Stomach (tissue), 9 donors: Measurements from ENCODE around the gene PRSS21. TPM values are rescaled to one million over a fixed set of nuclear protein-coding genes. Genes with fewer than 3 reads are reported as not detected.

Experiments used
- DNase-seq, 2 donors: peaks; one replicate each; pipeline versions ENCODE4 v3.0.0 to v3.0.0-alpha.2; 2013 to 2019
- H3K27ac ChIP-seq, 5 donors: fragments of 200-600 bp in 4 of 5; sonication (generic) in 4 of 5; one replicate each; pipeline ENCODE4 v1.5.1; 2013 to 2019; ENCODE audit warnings: mild to moderate bottlenecking in 1 of 5, moderate library complexity in 1 of 5
- H3K27me3 ChIP-seq, 3 donors: fragments of 200-600 bp; sonication (generic); one replicate each; pipeline ENCODE4 v1.5.1; 2017 to 2019; ENCODE audit warnings: mixed run types in 1 of 3
- H3K36me3 ChIP-seq, 4 donors: fragments of 200-600 bp; sonication (generic); 1 replicate in 3 of 4; 2 replicates in 1 of 4; pipeline ENCODE4 v1.5.1; 2016 to 2019
- H3K4me1 ChIP-seq, 4 donors: fragments of 200-600 bp; sonication (generic); one replicate each; pipeline ENCODE4 v1.5.1; 2016 to 2019
- H3K4me3 ChIP-seq, 4 donors: fragments of 200-600 bp; sonication (generic) in 3 of 4; one replicate each; pipeline ENCODE4 v1.5.1; 2016 to 2019; ENCODE audit warnings: mild to moderate bottlenecking in 1 of 4
- H3K9me3 ChIP-seq, 4 donors: fragments of 200-600 bp; sonication (generic); one replicate each; pipeline ENCODE4 v1.5.1; 2016 to 2019
- EP300 ChIP-seq: sonication (generic); formaldehyde crosslinking; IDR thresholded peaks from one replicate; pipeline ENCODE4 v1.6.1; 2017; ENCODE audit warnings: antibody characterized with exemption
- POLR2A ChIP-seq, 4 donors: fragments of 450-650 bp; IDR thresholded peaks; one replicate each; pipeline ENCODE4 v1.6.1; 2016; ENCODE audit warnings: antibody characterized with exemption in 4 of 4, control low read depth in 2 of 4, mild to moderate bottlenecking in 1 of 4, moderate library complexity in 1 of 4
- POLR2AphosphoS5 ChIP-seq, 3 donors: sonication (generic); formaldehyde crosslinking; IDR thresholded peaks; one replicate each; pipeline ENCODE4 v1.6.1; 2016; ENCODE audit warnings: antibody characterized with exemption in 3 of 3
- WGBS, 5 donors: extraction: QIAGEN DNeasy Blood & Tissue Kit in 3 of 5; methylation state at CpG; one replicate each; pipeline versions ENCODE4 v1.1.5 to v1.1.7; 2013 to 2018; 5-methylcytosine and 5-hydroxymethylcytosine counted together
- intact Hi-C: fragments of 100-400 bp; cut with DNase I; formaldehyde crosslinking; loops from one replicate; pipeline ENCODE4 v1.15.1; 2023; ENCODE audit warnings: low total_unique reads
- polyA plus RNA-seq, 3 donors: library from polyadenylated mRNA; stranded (reverse); fragments of 200-250 nt; gene quantifications; one replicate each; pipeline ENCODE4 v1.2.3, GENCODE V29; 2013
- total RNA-seq, 5 donors: library from RNA; depleted of rRNA; stranded (reverse); fragments of >200 nt; gene quantifications; one replicate each; pipeline versions ENCODE4 v1.1.0 to v1.2.3, GENCODE V29; 2014 to 2016
- TF ChIP-seq, protein P1 (sequence below), 7 experiments: fragments of 450-650 bp in 4 of 7; fragments of 200-600 bp in 3 of 7; sonication (generic) in 3 of 7; IDR thresholded peaks; one replicate each; pipeline ENCODE4 v1.5.1; 2016 to 2019; ENCODE audit warnings: antibody characterized with exemption in 7 of 7, control low read depth in 2 of 7, mild to moderate bottlenecking in 1 of 7
- donor health status: healthy with polysubstance abuse.
- donor health status: Bipolar disorder and iron deficiency.
- donor health status: healthy.

Gene PRSS21
- total and polyA plus RNA-seq, 8 donors = 0.50 to 2.9 (median 0.88) TPM; not detected in 4

DNA sequence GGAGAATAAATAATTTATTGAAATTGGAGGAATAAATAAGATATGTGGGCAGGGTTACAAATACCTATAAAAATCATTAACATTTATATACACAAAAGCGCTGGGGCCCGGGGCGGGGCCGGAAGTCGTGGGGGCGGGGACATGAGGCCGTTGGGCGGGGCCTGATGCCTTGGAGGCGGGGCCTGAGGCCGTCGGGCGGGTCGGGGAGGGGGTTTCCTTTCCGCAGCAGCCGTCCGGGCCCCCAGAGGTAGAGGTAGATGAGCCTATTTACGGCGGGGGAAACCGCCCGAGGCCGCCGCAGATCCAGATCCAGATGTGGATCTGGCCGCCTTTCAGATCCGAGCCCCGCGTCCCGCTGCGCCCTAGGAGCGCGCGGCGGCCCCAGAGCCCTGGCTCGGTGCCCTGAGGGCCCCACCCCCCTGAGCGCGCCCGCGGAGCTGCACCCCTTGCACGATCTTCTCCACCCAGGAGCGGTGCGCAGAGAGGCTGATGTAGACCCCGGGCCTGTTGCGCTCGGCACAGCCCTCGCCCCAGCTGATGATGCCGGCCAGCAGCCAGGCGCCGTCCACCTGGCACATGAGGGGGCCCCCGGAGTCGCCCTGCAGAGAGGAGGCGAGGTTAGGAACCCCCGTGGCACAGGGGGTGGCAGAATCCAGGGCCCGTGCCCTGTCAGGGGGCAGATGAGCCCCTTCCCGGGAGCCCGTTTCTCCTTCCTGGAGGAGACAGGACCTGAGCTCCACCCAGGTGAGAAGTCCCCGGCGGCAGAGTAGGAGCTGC is 35.9 kb downstream of the PRSS21 start:
- TF ChIP-seq POLR2AphosphoS5 (IDR thresholded peaks at IDR 0.05) (no peak), POLR2A (IDR thresholded peaks at IDR 0.05) (no peak), EP300 (no peak)
- TF ChIP-seq, protein P1, sequence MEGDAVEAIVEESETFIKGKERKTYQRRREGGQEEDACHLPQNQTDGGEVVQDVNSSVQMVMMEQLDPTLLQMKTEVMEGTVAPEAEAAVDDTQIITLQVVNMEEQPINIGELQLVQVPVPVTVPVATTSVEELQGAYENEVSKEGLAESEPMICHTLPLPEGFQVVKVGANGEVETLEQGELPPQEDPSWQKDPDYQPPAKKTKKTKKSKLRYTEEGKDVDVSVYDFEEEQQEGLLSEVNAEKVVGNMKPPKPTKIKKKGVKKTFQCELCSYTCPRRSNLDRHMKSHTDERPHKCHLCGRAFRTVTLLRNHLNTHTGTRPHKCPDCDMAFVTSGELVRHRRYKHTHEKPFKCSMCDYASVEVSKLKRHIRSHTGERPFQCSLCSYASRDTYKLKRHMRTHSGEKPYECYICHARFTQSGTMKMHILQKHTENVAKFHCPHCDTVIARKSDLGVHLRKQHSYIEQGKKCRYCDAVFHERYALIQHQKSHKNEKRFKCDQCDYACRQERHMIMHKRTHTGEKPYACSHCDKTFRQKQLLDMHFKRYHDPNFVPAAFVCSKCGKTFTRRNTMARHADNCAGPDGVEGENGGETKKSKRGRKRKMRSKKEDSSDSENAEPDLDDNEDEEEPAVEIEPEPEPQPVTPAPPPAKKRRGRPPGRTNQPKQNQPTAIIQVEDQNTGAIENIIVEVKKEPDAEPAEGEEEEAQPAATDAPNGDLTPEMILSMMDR (IDR thresholded peaks at IDR 0.05) = no peak
- peaks cover 0 to 12% (median 8%) of the 10 kb centered on the region in 4 donors for H3K9me3 ChIP-seq
- no peak overlapping the region for H3K4me3 ChIP-seq
- H3K36me3 ChIP-seq = peaks cover 0 to 24% (median 11%) of the 10 kb centered on the region in 4 donors
- H3K27me3 ChIP-seq = peaks cover 6 to 68% (median 10%) of the 10 kb centered on the region in 3 donors
- peaks cover 0 to 23% (median 9%) of the 10 kb centered on the region in 4 donors for H3K4me1 ChIP-seq
- no peak for DNase-seq
- H3K27ac ChIP-seq = no peak overlapping the region
- intact Hi-C loops = no loop called here
- WGBS, 5 donors = 61 to 74% (median 68%) methylated on average over 42 to 56 of the region's 56 CpGs

DNA sequence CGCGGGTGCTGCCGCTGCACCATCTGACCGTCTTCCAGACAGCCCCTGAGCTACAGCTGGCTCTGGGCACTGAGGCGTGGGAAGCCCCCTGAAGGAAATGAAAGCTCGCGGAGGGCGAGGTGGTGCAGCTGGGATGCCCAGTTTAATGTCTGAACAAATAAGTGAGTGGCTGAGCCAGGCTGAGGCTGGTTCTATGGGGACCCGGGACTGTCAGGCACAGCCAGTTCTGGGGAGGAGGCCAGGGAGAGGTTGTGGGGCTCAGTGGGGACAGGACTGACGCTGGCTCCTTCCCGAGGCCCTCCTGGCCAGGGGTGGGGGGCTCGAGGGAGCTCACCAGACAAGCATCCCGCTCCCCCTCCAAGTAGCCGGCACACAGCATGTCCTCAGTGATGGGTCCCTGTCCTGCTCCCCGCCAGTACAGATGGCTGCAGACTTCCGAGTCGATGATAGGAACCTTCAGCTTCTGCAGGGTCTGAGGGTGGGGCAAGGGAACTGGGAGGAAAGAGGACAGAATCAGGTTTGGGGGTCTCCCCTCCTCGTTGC is 36.6 kb downstream of the PRSS21 start:
- Histone ChIP-seq H3K4me3 (no peak overlapping the region), H3K36me3 (peaks cover 0 to 24% (median 11%) of the 10 kb centered on the region in 4 donors), H3K27ac (no peak overlapping the region), H3K4me1 (peaks cover 0 to 29% (median 15%) of the 10 kb centered on the region in 4 donors), H3K9me3 (peaks cover 0 to 12% (median 8%) of the 10 kb centered on the region in 4 donors), H3K27me3 (peaks cover 10 to 70% (median 12%) of the 10 kb centered on the region in 3 donors)
- 84 to 92% (median 87%) methylated on average over 14 to 18 of the region's 18 CpGs for WGBS, 5 donors
- no peak for DNase-seq
- intact Hi-C loops = no loop called here
- TF ChIP-seq, protein P1 (IDR thresholded peaks at IDR 0.05) = no peak
- TF ChIP-seq POLR2A (IDR thresholded peaks at IDR 0.05) (no peak), POLR2AphosphoS5 (IDR thresholded peaks at IDR 0.05) (no peak), EP300 (no peak)

- H3K27ac ChIP-seq = no peak overlapping the region
- H3K4me1 ChIP-seq = peaks cover 0 to 29% (median 20%) of the 10 kb centered on the region in 4 donors
- no peak for DNase-seq
- intact Hi-C loops = no loop called here
- H3K9me3 ChIP-seq = peaks cover 0 to 12% (median 8%) of the 10 kb centered on the region in 4 donors
- H3K27me3 ChIP-seq = peaks cover 9 to 70% (median 19%) of the 10 kb centered on the region in 3 donors
- WGBS, 5 donors = 70 to 77% (median 72%) methylated on average over 5 of the region's 5 CpGs
- TF ChIP-seq POLR2A (IDR thresholded peaks at IDR 0.05) = no peak
- TF ChIP-seq, protein P1 (IDR thresholded peaks at IDR 0.05) = peak in 4 of 7 experiments; percentile 23 to 32 (median 26)
- no peak overlapping the region for H3K4me3 ChIP-seq
- H3K36me3 ChIP-seq = peaks cover 0 to 24% (median 11%) of the 10 kb centered on the region in 4 donors
Measured at GRCh38 chr16:2854700-2855309, 37.8 kb downstream of the PRSS21 start.

DNA sequence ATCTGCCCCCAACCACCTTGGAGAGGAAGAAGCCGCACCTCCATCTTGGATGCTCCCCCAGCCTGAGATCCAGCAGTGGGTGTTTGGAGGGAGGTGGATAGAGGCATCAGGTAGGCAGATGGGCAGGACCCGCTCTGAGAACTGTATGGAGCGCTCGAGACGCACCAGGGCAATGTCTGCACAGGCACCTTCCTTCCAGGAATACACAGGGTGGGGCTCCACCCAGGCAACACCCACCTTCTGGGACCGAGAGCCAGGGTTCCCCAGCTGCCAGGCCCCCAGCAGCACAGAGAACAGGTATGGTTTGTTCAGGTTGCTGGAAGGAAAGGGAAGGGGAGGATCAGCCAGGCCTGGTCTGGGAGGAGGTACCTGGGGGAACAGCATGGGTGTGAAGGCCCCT is 38.5 kb downstream of the PRSS21 start:
- Histone ChIP-seq H3K4me3 (no peak overlapping the region), H3K4me1 (peaks cover 0 to 29% (median 20%) of the 10 kb centered on the region in 4 donors), H3K27me3 (peaks cover 4 to 70% (median 22%) of the 10 kb centered on the region in 3 donors), H3K9me3 (peaks cover 0 to 12% (median 11%) of the 10 kb centered on the region in 4 donors), H3K36me3 (peaks cover 0 to 24% (median 11%) of the 10 kb centered on the region in 4 donors), H3K27ac (peak overlapping the region in 3 of 5 donors; percentile 1 to 50 (median 48))
- intact Hi-C loops = no loop called here
- no peak for DNase-seq
- 72 to 89% (median 86%) methylated on average over 6 of the region's 6 CpGs for WGBS, 5 donors
- no peak for TF ChIP-seq POLR2AphosphoS5 (IDR thresholded peaks at IDR 0.05)
- TF ChIP-seq EP300 = no peak
- no peak for TF ChIP-seq POLR2A (IDR thresholded peaks at IDR 0.05)
- TF ChIP-seq, protein P1 (IDR thresholded peaks at IDR 0.05) = no peak
